OCI-LY7 (cell line): ENCODE measurements around the gene GPR137C. TPM values are rescaled to one million over a fixed set of nuclear protein-coding genes. Genes with fewer than 3 reads are reported as not detected.

Experiments
- BruUV-seq: library from RNA; stranded (reverse); fragments of 400-500 nt; replicated peaks from 2 replicates; lab custom pipeline; 2021; lab: Mats Ljungman, UMichigan
- CTCF ChIA-PET: fragments of 300-600 bp; sonication (Branson Sonifier 250); formaldehyde crosslinking; loops from one replicate; lab custom pipeline; 2022; ENCODE audit warnings: antibody characterized with exemption; ENCODE audit not compliant: unreplicated experiment; lab: Charles Lee
- POLR2A ChIA-PET: fragments of 300-600 bp; sonication (Branson Sonifier 250); formaldehyde crosslinking; loops from one replicate; lab custom pipeline; 2022; ENCODE audit warnings: antibody characterized with exemption; lab: Charles Lee
- DNase-seq: peaks from one replicate; pipeline ENCODE4 v3.0.0-alpha.2; 2015; ENCODE audit warnings: low spot score
- H2AFZ ChIP-seq: fragments of 200-600 bp; sonication (generic), shearing (Covaris generic); 2 replicates; pipeline ENCODE4 v1.6.1; 2014; ENCODE audit warnings: mild to moderate bottlenecking, antibody characterized with exemption, low read length, moderate library complexity
- H3K27ac ChIP-seq: fragments of 200-600 bp; sonication (generic); 2 replicates; pipeline ENCODE4 v1.5.1; 2014; ENCODE audit warnings: mixed run types, low read depth, mild to moderate bottlenecking, moderate library complexity, low read length, inconsistent platforms; ENCODE audit not compliant: poor library complexity, severe bottlenecking
- H3K36me3 ChIP-seq: fragments of 200-600 bp; sonication (generic); 2 replicates; pipeline ENCODE4 v1.6.1; 2014; ENCODE audit warnings: mild to moderate bottlenecking, antibody characterized with exemption, low read length, moderate library complexity, mixed read lengths; ENCODE audit not compliant: insufficient read depth
- H3K4me1 ChIP-seq: fragments of 200-600 bp; sonication (generic); 2 replicates; pipeline ENCODE4 v1.5.1; 2014; ENCODE audit warnings: mild to moderate bottlenecking, low read length; ENCODE audit not compliant: insufficient read depth, poor library complexity, severe bottlenecking
- H3K4me2 ChIP-seq: fragments of 200-600 bp; sonication (generic); 2 replicates; pipeline ENCODE4 v1.6.1; 2014; ENCODE audit warnings: mild to moderate bottlenecking, low read length
- H3K4me3 ChIP-seq: fragments of 200-600 bp; sonication (generic); 2 replicates; pipeline ENCODE4 v1.5.1; 2014; ENCODE audit warnings: mild to moderate bottlenecking, low read depth, low read length; ENCODE audit not compliant: poor library complexity, severe bottlenecking
- H3K79me2 ChIP-seq: fragments of 200-600 bp; sonication (generic); 2 replicates; pipeline ENCODE4 v1.6.1; 2016; ENCODE audit warnings: low read depth, mild to moderate bottlenecking, low read length, moderate library complexity, mixed read lengths; ENCODE audit not compliant: insufficient read depth
- H3K9me2 ChIP-seq: fragments of 200-600 bp; sonication (generic); 2 replicates; pipeline ENCODE4 v1.6.1; 2016; ENCODE audit warnings: mild to moderate bottlenecking, low read length, mixed read lengths; ENCODE audit not compliant: insufficient read depth
- H3K9me3 ChIP-seq: fragments of 200-600 bp; sonication (generic); 2 replicates; pipeline ENCODE4 v1.6.1; 2014; ENCODE audit warnings: mild to moderate bottlenecking, mixed run types, low read length, mixed read lengths
- H4K20me1 ChIP-seq: fragments of 200-600 bp; sonication (generic); 2 replicates; pipeline ENCODE4 v1.6.1; 2014; ENCODE audit warnings: mild to moderate bottlenecking, antibody characterized with exemption, low read length, moderate library complexity, mixed read lengths; ENCODE audit not compliant: insufficient read depth
- EZH2phosphoT487 ChIP-seq: fragments of 200-600 bp; sonication (generic); IDR thresholded peaks from 2 replicates; pipeline ENCODE4 v1.6.1; 2018; ENCODE audit warnings: low read depth, borderline replicate concordance, mild to moderate bottlenecking, mixed run types, antibody characterized with exemption, low read length, moderate library complexity, mixed read lengths
- intact Hi-C: fragments of 100-400 bp; cut with micrococcal nuclease; formaldehyde crosslinking; loops from one replicate; pipeline ENCODE4 v1.10.0; 2022; ENCODE audit not compliant: unreplicated experiment
- total RNA-seq, 2 experiments: library from RNA; depleted of rRNA in 1 of 2; stranded (reverse); fragments of >200 nt in 1 of 2; shearing (Covaris generic) in 1 of 2; gene quantifications; 2 replicates each; pipeline ENCODE4 v1.2.3, GENCODE V29; 2014 to 2022
- TF ChIP-seq, protein P1 (sequence below): fragments of 200-600 bp; sonication (generic); conservative IDR thresholded peaks from 2 replicates; pipeline ENCODE4 v1.5.1; 2014; ENCODE audit warnings: mild to moderate bottlenecking, antibody characterized with exemption, low read length, moderate library complexity, mixed read lengths

The GPR137C gene
- total RNA-seq, 2 experiments from 2014 or later, result 1.1 to 3.9 TPM

DNA sequence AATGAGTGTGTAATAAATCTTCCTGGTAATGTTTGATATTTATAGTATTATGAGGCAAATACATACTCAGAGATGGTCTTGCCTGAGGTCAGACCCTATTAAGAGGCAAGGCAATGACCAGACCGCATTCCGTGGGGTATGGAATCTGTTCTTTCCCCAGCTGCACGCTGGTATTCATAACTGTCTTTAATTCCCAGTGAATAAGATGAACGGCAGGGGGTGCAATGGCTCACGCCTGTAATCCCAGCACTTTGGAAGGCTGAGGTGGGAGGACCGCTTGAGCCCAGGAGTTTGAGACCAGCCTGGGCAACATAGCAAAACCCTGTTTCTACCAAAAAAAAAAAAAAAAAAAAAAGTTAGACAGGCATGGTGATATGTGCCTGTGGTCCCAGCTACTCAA is 98.1 kb downstream of the GPR137C start:
- CTCF ChIA-PET, result no interaction called here
- no TSS peak for BruUV-seq
- peaks cover 72% of the 10 kb centered on the region for H3K36me3 ChIP-seq
- H3K27ac ChIP-seq, result no peak overlapping the region
- no peak for TF ChIP-seq EZH2phosphoT487
- TF ChIP-seq, protein P1, sequence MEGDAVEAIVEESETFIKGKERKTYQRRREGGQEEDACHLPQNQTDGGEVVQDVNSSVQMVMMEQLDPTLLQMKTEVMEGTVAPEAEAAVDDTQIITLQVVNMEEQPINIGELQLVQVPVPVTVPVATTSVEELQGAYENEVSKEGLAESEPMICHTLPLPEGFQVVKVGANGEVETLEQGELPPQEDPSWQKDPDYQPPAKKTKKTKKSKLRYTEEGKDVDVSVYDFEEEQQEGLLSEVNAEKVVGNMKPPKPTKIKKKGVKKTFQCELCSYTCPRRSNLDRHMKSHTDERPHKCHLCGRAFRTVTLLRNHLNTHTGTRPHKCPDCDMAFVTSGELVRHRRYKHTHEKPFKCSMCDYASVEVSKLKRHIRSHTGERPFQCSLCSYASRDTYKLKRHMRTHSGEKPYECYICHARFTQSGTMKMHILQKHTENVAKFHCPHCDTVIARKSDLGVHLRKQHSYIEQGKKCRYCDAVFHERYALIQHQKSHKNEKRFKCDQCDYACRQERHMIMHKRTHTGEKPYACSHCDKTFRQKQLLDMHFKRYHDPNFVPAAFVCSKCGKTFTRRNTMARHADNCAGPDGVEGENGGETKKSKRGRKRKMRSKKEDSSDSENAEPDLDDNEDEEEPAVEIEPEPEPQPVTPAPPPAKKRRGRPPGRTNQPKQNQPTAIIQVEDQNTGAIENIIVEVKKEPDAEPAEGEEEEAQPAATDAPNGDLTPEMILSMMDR, result no peak
- no peak overlapping the region for H2AFZ ChIP-seq
- no peaks in the 10 kb centered on the region for H3K4me1 ChIP-seq
- H3K4me2 ChIP-seq, result no peak overlapping the region
- no peak overlapping the region for H3K4me3 ChIP-seq
- no peak for DNase-seq
- intact Hi-C loops, result no loop called here
- no peaks in the 10 kb centered on the region for H3K79me2 ChIP-seq
- H4K20me1 ChIP-seq, result no peaks in the 10 kb centered on the region
- POLR2A ChIA-PET, result interaction anchor here (0.5 kb wide), 1 partner anchor 22 kb away, joined by 5 read pairs; no protein-coding TSS in a partner anchor
- no peaks in the 10 kb centered on the region for H3K9me3 ChIP-seq
- H3K9me2 ChIP-seq, result no peaks in the 10 kb centered on the region

DNA sequence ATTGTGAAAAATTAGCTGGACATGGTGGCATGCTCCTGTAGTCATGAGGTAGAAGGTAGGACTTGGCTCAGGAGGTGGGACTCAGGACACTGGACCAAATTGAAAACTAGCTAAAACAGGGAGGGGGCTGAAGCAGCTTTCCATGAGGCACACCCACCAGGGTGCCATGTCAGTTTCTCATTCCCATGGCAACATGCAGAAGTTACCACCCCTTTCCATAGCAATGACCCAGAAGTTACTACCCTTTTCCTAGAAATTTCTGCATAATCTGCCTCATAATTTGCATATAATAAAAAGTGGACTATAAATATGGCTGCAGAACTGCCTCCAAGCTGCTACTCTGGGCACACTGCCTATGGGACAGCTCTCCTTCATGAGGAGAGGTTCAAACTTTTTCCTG is 104.3 kb downstream of the GPR137C start:
- Histone ChIP-seq H3K9me2 (no peaks in the 10 kb centered on the region), H3K9me3 (no peaks in the 10 kb centered on the region), H4K20me1 (no peaks in the 10 kb centered on the region), H3K79me2 (no peaks in the 10 kb centered on the region), H3K27ac (no peak overlapping the region), H3K36me3 (peaks cover 68% of the 10 kb centered on the region), H3K4me3 (no peak overlapping the region), H3K4me1 (no peaks in the 10 kb centered on the region), H2AFZ (no peak overlapping the region), H3K4me2 (no peak overlapping the region)
- ChIA-PET POLR2A (interaction anchor here (0.6 kb wide), 1 partner anchor 336 kb away, joined by 6 read pairs; no protein-coding TSS in a partner anchor), CTCF (no interaction called here)
- no TSS peak for BruUV-seq
- intact Hi-C loops, result no loop called here
- TF ChIP-seq, protein P1, result no peak
- no peak for TF ChIP-seq EZH2phosphoT487
- DNase-seq, result no peak

DNA sequence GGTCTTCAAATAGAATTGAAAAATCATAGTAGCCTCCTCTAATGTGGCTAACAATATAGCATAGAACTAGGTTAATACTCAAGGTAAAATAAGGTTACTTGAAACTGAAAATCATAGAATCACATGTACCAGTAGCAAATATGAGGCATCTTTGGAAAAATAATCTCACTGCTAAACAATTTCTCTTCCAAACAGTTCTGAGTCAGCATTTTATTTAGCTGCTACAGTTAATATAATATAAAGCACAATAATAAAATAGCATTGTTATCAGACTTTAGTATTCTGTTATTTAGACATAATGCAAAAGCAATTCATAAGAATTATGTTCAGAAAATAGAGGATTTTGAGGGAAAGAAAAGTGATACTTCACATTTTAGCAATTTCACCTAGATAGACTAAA is 107.7 kb downstream of the GPR137C start:
- TF ChIP-seq, protein P1, result no peak
- TF ChIP-seq EZH2phosphoT487, result no peak
- ChIA-PET POLR2A (interaction anchor here (0.6 to 0.8 kb wide), 2 partner anchors 10 to 150 kb away, joined by 3 read pairs; no protein-coding TSS in a partner anchor), CTCF (no interaction called here)
- DNase-seq, result no peak
- H3K9me2 ChIP-seq, result no peaks in the 10 kb centered on the region
- intact Hi-C loops, result no loop called here
- BruUV-seq, result no TSS peak
- H3K79me2 ChIP-seq, result no peaks in the 10 kb centered on the region
- H4K20me1 ChIP-seq, result no peaks in the 10 kb centered on the region
- H2AFZ ChIP-seq, result no peak overlapping the region
- no peak overlapping the region for H3K27ac ChIP-seq
- H3K4me2 ChIP-seq, result no peak overlapping the region
- H3K4me1 ChIP-seq, result no peaks in the 10 kb centered on the region
- H3K36me3 ChIP-seq, result peaks cover 71% of the 10 kb centered on the region
- H3K9me3 ChIP-seq, result no peaks in the 10 kb centered on the region
- no peak overlapping the region for H3K4me3 ChIP-seq
